Upper lobe of left lung (tissue), 4 donors: ENCODE results near the gene HS3ST2.

Experiments
- EP300 ChIP-seq, 4 donors: sonication (generic); formaldehyde crosslinking; IDR thresholded peaks; one replicate each; pipeline ENCODE4 v1.5.1; 2017; ENCODE audit warnings: antibody characterized with exemption in 4 of 4, control low read depth in 2 of 4
- TF ChIP-seq, protein P1 (sequence below), 6 experiments: fragments of 450-650 bp in 4 of 6; fragments of 200-600 bp in 2 of 6; sonication (generic) in 2 of 6; IDR thresholded peaks; one replicate each; pipeline ENCODE4 v1.5.1; 2016 to 2019; ENCODE audit warnings: antibody characterized with exemption in 6 of 6

GRCh38 chr16:22898131-22898530 lies 84.2 kb downstream of the HS3ST2 start:
- TF ChIP-seq, protein P1, sequence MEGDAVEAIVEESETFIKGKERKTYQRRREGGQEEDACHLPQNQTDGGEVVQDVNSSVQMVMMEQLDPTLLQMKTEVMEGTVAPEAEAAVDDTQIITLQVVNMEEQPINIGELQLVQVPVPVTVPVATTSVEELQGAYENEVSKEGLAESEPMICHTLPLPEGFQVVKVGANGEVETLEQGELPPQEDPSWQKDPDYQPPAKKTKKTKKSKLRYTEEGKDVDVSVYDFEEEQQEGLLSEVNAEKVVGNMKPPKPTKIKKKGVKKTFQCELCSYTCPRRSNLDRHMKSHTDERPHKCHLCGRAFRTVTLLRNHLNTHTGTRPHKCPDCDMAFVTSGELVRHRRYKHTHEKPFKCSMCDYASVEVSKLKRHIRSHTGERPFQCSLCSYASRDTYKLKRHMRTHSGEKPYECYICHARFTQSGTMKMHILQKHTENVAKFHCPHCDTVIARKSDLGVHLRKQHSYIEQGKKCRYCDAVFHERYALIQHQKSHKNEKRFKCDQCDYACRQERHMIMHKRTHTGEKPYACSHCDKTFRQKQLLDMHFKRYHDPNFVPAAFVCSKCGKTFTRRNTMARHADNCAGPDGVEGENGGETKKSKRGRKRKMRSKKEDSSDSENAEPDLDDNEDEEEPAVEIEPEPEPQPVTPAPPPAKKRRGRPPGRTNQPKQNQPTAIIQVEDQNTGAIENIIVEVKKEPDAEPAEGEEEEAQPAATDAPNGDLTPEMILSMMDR (IDR thresholded peaks at IDR 0.05) = no peak
- no peak for TF ChIP-seq EP300 (IDR thresholded peaks at IDR 0.05)
